Naive thymus-derived CD8-positive, alpha-beta T cell (primary cell): Measurements from ENCODE around the gene CCDC178. TPM values are rescaled to one million over a fixed set of nuclear protein-coding genes. Genes with fewer than 3 reads are reported as not detected.

Experiments
- ATAC-seq, 2 donors: fragments of 150-1000 bp; cut with Tn5 transposase in 1 of 2; sonication (Bioruptor Pico), chemical (Tn5 transposase) in 1 of 2; 1 replicate in 1 of 2; 2 replicates in 1 of 2; pipeline ENCODE4 v1.10.0; 2021; ENCODE audit warnings: mild to moderate bottlenecking in 2 of 2, moderate library complexity in 2 of 2
- POLR2A ChIA-PET: fragments of 350-600 bp; sonication (Branson Sonifier 250); formaldehyde crosslinking; loops from one replicate; lab custom pipeline; 2021; ENCODE audit warnings: antibody characterized with exemption; lab: Charles Lee
- DNase-seq, 10 donors: peaks; one replicate each; pipeline versions ENCODE4 v3.0.0 to v3.0.0-alpha.2; 2020 to 2022
- H3K27ac Mint-ChIP-seq, 10 donors: one replicate each; pipeline ENCODE4 v1.8.0; 2020 to 2022; ENCODE audit warnings: mild to moderate bottlenecking in 10 of 10, mixed read lengths in 10 of 10, moderate library complexity in 4 of 10, inconsistent platforms in 1 of 10
- H3K27me3 Mint-ChIP-seq, 5 donors: one replicate each; pipeline ENCODE4 v1.8.0; 2021 to 2022; ENCODE audit warnings: mixed read lengths in 5 of 5
- H3K36me3 Mint-ChIP-seq, 3 donors: one replicate each; pipeline ENCODE4 v1.8.0; 2020 to 2022; ENCODE audit warnings: mixed read lengths in 3 of 3, mild to moderate bottlenecking in 2 of 3, inconsistent platforms in 1 of 3
- H3K4me1 Mint-ChIP-seq, 4 donors: one replicate each; pipeline ENCODE4 v1.8.0; 2021 to 2022; ENCODE audit warnings: mixed read lengths in 4 of 4
- H3K4me3 Mint-ChIP-seq, 10 donors: one replicate each; pipeline ENCODE4 v1.8.0; 2020 to 2022; ENCODE audit warnings: mild to moderate bottlenecking in 10 of 10, mixed read lengths in 10 of 10, moderate library complexity in 6 of 10, inconsistent platforms in 1 of 10
- H3K9me3 Mint-ChIP-seq, 9 donors: one replicate each; pipeline ENCODE4 v1.8.0; 2020 to 2022; ENCODE audit warnings: mixed read lengths in 9 of 9, mild to moderate bottlenecking in 3 of 9, inconsistent platforms in 1 of 9, moderate library complexity in 1 of 9
- polyA plus RNA-seq, 3 donors: library from polyadenylated mRNA; unstranded; fragments of 300-500 nt; fragmentation: Illumina TruSeq; gene quantifications; one replicate each; pipeline ENCODE4 v1.2.3, GENCODE V29; 2021
- total RNA-seq, 8 experiments: library from RNA in 2 of 8; stranded (reverse) in 2 of 8; gene quantifications; one replicate each; pipeline ENCODE4 v1.2.3 and lab custom pipeline; 2021 to 2026

CCDC178 gene
- total and polyA plus RNA-seq, 5 experiments from 2014 or later: not detected

DNA sequence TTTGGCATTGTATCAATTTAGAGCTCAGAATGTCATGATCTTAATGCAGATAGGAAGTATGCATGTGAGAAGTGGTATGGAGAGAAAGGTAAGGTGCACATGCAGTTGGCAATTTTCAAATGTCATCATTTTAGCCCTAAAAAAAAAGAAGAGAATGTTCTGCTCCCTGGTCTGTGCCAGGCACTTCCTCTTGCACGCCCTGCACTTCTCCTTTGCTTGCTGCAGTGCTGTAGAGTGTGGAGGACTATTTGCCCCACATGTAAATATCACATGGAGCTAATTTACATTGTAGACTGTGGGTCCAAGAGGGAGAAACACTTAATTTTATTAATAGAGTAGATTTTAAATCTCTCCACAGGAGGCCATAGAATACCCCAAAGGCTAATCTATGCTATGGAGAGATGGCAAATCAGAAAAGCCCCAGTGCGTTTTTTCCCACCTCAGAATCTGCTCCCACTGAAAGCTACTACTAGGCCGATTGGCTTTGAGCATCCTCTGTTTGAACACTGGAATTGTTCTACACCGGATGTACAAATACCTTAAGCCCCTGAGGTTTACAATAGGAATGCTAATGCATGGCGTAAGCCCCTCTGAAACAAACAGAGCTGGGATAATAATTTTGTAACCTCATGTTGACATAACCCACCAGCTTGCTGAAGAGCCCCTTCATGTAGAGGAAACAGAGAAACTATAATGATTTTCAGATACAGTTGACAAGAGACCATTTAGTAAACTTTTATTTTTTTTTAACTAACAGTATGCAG is 530.5 kb downstream of the CCDC178 start:
- peak in 1 of 10 donors; percentile 5 for DNase-seq
- Mint-ChIP-seq H3K36me3 (no peaks in the 10 kb centered on the region), H3K9me3 (peaks cover 0 to 32% (median 4%) of the 10 kb centered on the region in 9 donors)

GRCh38 chr18:32908424-32908805 is 532.1 kb downstream of the CCDC178 start:
- Mint-ChIP-seq H3K9me3 (peaks cover 0 to 32% (median 4%) of the 10 kb centered on the region in 9 donors), H3K27me3 (peaks cover 0 to 4% (median 0%) of the 10 kb centered on the region in 5 donors), H3K36me3 (no peaks in the 10 kb centered on the region), H3K4me1 (peaks cover 0 to 17% (median 1%) of the 10 kb centered on the region in 4 donors), H3K27ac (no peak overlapping the region), H3K4me3 (no peak overlapping the region)
- ATAC-seq: no peak
- DNase-seq: no peak
- POLR2A ChIA-PET: no interaction called here

More for the DNA sequence above, 530.5 kb downstream of the CCDC178 start:
- no peak for ATAC-seq
- peaks cover 0 to 19% (median 1%) of the 10 kb centered on the region in 4 donors for H3K4me1 Mint-ChIP-seq
- POLR2A ChIA-PET: no interaction called here
- peaks cover 0 to 4% (median 0%) of the 10 kb centered on the region in 5 donors for H3K27me3 Mint-ChIP-seq
- no peak overlapping the region for H3K4me3 Mint-ChIP-seq
- no peak overlapping the region for H3K27ac Mint-ChIP-seq

DNA sequence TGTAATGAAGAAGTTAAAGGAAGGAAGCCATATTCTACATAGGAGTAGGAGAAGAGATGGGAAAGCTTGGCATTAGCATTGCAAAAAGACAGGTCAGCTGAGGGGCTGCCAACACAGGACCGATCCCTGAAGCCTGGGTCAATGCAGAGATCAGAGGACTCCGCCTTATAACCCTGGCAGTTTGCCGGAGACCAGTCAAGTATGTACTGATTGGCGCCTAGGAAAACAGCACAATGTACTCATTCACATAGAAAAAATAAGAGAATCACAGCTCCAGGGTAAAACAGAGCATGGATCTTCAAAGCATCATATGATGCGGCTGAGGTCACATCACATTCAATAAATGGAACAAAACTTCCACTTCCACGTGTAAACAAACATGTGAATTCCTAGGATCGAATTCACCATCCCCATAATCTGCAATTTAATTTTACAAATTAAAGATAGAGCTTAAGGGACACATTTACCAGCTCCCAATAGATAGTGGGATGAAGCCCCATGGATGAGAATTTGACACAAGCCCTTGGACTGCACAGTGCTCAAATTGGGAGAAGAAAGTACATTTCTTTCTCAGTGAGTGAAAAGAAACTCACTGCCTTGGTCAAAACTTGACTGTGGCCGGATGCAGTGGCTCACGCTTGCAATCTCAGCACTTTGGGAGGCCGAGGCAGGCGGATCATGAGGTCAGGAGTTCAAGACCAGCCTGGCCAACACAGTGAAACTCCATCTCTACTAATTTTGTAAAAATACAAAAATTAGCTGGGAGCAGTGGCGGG is 532.7 kb downstream of the CCDC178 start:
- no peak overlapping the region for H3K27ac Mint-ChIP-seq
- no peak for DNase-seq
- peaks cover 0 to 20% (median under 1%) of the 10 kb centered on the region in 4 donors for H3K4me1 Mint-ChIP-seq
- ATAC-seq: no peak
- H3K4me3 Mint-ChIP-seq: no peak overlapping the region
- POLR2A ChIA-PET: no interaction called here
- peaks cover 0 to 2% (median 0%) of the 10 kb centered on the region in 5 donors for H3K27me3 Mint-ChIP-seq
- peaks cover 0 to 27% (median 4%) of the 10 kb centered on the region in 9 donors for H3K9me3 Mint-ChIP-seq
- H3K36me3 Mint-ChIP-seq: no peaks in the 10 kb centered on the region

GRCh38 chr18:32907311-32907585 is 533.3 kb downstream of the CCDC178 start:
- no peaks in the 10 kb centered on the region for H3K36me3 Mint-ChIP-seq
- H3K27ac Mint-ChIP-seq: no peak overlapping the region
- ATAC-seq: no peak

DNA sequence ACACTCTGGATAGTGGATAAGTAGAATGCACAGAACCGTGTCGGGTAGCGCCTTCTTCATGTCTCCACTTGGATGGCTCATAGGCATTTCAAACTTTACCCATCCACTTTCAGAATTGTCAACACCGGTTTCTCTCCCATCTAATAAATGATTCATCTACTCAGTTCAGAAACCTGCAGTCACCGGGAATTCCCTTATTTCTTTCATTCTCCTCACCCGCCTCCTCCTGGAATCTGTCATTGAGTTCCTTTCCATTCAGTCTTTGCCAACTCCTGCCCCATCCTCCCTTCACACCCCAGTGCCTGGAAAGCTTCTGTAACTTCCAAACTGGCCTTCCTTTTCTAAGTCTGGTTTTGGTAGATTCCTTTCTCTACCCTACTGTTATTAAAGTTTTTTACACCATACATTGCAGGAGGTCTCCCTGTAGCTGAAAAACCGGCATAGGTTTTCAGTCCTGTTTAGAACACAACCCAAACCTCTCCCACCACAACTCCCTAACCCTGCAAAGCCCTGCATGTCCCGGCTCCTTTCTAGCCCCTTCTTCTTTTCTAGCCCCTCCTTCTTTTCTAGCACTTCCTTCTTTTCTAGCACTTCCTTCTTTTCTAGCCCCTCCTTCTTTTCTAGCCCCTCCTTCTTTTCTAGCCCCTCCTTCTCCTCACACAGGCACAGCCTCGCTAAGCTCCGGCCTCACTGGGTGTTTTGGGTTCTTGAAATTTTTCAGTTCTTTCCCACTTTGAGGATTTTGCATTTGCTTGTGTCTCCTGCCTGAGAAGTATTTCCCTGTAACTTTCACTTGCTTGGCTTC is 533.8 kb downstream of the CCDC178 start:
- peaks cover 0 to 22% (median 4%) of the 10 kb centered on the region in 9 donors for H3K9me3 Mint-ChIP-seq
- H3K36me3 Mint-ChIP-seq: no peaks in the 10 kb centered on the region
- DNase-seq (no peak), ATAC-seq (no peak)
- H3K27ac Mint-ChIP-seq: no peak overlapping the region
- H3K4me1 Mint-ChIP-seq: peaks cover 0 to 26% (median 0%) of the 10 kb centered on the region in 4 donors
- H3K4me3 Mint-ChIP-seq: no peak overlapping the region
- H3K27me3 Mint-ChIP-seq: no peaks in the 10 kb centered on the region
- POLR2A ChIA-PET: no interaction called here

More at GRCh38 chr18:32907311-32907585, 533.3 kb downstream of the CCDC178 start:
- Mint-ChIP-seq H3K27me3 (no peaks in the 10 kb centered on the region), H3K4me3 (no peak overlapping the region), H3K9me3 (peaks cover 0 to 22% (median 4%) of the 10 kb centered on the region in 9 donors), H3K4me1 (peaks cover 0 to 25% (median 0%) of the 10 kb centered on the region in 4 donors)
- POLR2A ChIA-PET: no interaction called here
- no peak for DNase-seq

- no peak for DNase-seq
Measured at GRCh38 chr18:32905651-32906050, 534.9 kb downstream of the CCDC178 start.

GRCh38 chr18:32902568-32903330 is 537.8 kb downstream of the CCDC178 start:
- Mint-ChIP-seq H3K36me3 (no peaks in the 10 kb centered on the region), H3K9me3 (peaks cover 0 to 34% (median 7%) of the 10 kb centered on the region in 9 donors), H3K4me3 (no peak overlapping the region), H3K27ac (no peak overlapping the region), H3K4me1 (peaks cover 0 to 10% (median 0%) of the 10 kb centered on the region in 4 donors), H3K27me3 (no peaks in the 10 kb centered on the region)
- DNase-seq (no peak), ATAC-seq (no peak)
- POLR2A ChIA-PET: no interaction called here

More at GRCh38 chr18:32905651-32906050, 534.9 kb downstream of the CCDC178 start:
- Mint-ChIP-seq H3K9me3 (peaks cover 0 to 22% (median 4%) of the 10 kb centered on the region in 9 donors), H3K27ac (no peak overlapping the region), H3K4me3 (no peak overlapping the region), H3K36me3 (no peaks in the 10 kb centered on the region), H3K27me3 (no peaks in the 10 kb centered on the region), H3K4me1 (peaks cover 0 to 21% (median 0%) of the 10 kb centered on the region in 4 donors)
- no peak for ATAC-seq
- POLR2A ChIA-PET: no interaction called here

DNA sequence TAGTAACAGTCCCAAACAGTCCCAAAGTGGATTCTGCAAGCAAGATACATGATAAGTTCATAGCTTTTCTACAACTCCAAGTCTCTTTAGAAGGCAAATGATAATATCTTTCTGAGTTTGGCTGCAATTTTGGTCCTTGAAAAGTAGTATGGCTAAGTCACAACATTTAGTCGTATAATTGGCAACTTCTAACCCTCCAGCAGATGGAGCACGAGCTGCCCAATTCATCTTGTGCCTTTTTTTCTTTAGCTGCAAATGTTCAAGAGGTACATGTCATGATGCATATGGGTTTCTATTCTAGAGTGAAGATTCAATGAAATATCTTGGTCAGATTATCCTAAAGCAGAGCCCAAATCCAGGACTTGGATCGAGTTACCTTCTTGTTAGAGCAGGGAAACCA is 540.7 kb downstream of the CCDC178 start:
- POLR2A ChIA-PET: no interaction called here
- no peaks in the 10 kb centered on the region for H3K27me3 Mint-ChIP-seq
- H3K4me1 Mint-ChIP-seq: peaks cover 0 to 10% (median 0%) of the 10 kb centered on the region in 4 donors
- H3K4me3 Mint-ChIP-seq: no peak overlapping the region
- H3K27ac Mint-ChIP-seq: no peak overlapping the region
- DNase-seq (no peak), ATAC-seq (no peak)
- peaks cover 0 to 30% (median 10%) of the 10 kb centered on the region in 9 donors for H3K9me3 Mint-ChIP-seq
- H3K36me3 Mint-ChIP-seq: peaks cover 0 to 7% (median 0%) of the 10 kb centered on the region in 3 donors

DNA sequence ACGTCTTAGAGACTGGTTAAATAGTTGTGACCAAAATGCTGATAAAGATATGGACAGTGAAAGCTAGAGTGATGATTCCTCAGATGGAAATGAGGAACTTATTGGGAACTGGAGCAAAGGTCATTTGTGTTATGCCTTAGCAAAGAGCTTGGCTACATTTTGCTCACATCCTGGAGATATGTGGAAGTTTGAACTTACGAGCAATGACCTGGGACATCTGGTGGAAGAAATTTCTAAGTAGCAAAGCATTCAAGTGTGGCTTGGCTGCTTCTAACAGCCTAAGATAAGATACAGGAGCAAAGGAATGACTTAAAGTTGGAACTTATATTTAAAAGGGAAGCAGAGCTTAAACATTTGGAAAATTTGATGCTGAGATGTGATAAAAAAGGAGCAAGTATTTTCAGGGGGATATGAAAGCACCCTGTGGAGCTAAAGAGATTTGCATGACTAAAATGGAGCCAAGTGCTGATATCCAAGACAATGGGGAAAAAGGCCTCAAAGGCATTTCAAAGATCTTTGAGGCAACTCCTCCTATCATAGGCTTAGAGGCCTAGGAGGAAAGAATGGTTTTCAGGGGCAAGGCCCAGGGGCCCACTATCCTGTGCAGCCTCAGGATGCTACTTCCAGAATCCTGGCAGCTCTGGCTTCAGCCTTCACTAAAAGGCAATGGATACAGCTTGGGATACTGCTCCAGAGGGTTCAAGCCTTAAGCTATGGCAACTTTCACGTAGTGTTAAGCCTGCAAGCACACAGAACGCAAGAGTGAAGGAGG is 543.6 kb downstream of the CCDC178 start:
- Mint-ChIP-seq H3K4me1 (peaks cover 0 to under 1% (median 0%) of the 10 kb centered on the region in 4 donors), H3K27ac (no peak overlapping the region), H3K27me3 (no peaks in the 10 kb centered on the region), H3K4me3 (no peak overlapping the region), H3K36me3 (peaks cover 0 to 7% (median 0%) of the 10 kb centered on the region in 3 donors), H3K9me3 (peaks cover 0 to 30% (median 9%) of the 10 kb centered on the region in 9 donors)
- POLR2A ChIA-PET: no interaction called here
- ATAC-seq (no peak), DNase-seq (no peak)

DNA sequence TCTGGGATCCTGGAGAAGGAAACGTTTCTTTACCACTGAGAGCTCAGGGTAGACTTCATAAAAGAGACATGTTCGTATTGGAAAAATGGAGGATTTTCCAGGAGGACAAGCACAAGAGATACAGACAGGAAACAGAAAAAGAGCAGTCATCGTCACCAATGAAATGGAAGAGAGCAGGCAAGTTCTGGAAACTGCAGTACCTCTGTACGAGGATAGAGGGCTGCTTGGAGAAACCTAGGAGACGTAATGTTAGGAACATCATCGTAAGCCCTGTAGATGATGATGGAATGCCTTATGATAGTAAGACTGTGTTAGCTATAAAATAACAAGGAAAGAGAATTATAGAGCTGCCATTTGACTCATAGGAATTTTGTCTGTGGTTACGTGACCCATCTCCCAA is 546.6 kb downstream of the CCDC178 start:
- Mint-ChIP-seq H3K27me3 (no peaks in the 10 kb centered on the region), H3K27ac (no peak overlapping the region), H3K4me3 (no peak overlapping the region), H3K36me3 (peaks cover 0 to 7% (median 0%) of the 10 kb centered on the region in 3 donors), H3K9me3 (peaks cover 0 to 29% (median 9%) of the 10 kb centered on the region in 9 donors), H3K4me1 (peaks cover 0 to 6% (median 0%) of the 10 kb centered on the region in 4 donors)
- DNase-seq (no peak), ATAC-seq (no peak)
- POLR2A ChIA-PET: no interaction called here

DNA sequence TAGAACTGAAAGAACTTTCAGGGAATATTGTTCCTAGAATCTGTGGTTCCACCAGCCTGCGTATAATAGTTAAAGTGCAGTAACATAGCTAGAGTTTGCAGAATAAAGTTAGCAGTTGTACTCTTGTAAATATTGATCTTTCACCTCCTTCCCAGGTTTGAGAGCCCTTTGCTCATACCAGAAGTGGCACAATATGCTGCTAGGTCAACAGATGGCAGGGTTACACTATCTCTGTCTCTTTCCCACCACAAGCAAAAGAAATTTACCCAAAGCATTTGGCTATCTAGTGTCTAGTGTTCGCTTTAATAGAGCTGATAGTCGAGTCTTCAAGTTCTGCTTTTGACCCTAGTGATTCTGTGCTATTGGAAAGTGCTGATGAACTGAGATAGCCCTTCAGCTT is 548.7 kb downstream of the CCDC178 start:
- Mint-ChIP-seq H3K4me1 (peaks cover 0 to 6% (median 0%) of the 10 kb centered on the region in 4 donors), H3K4me3 (no peak overlapping the region), H3K9me3 (peaks cover 0 to 8% (median 6%) of the 10 kb centered on the region in 9 donors), H3K27me3 (no peaks in the 10 kb centered on the region), H3K36me3 (peaks cover 0 to 6% (median 0%) of the 10 kb centered on the region in 3 donors), H3K27ac (no peak overlapping the region)
- ATAC-seq (no peak), DNase-seq (no peak)
- POLR2A ChIA-PET: no interaction called here
